C4-2B (cell line): ENCODE data around the gene THEM4.

ENCODE experiments used
- ZFX ChIP-seq: fragments of 450-650 bp; IDR thresholded peaks from 2 replicates; pipeline ENCODE4 v1.6.1; 2017
- TF ChIP-seq, protein P1 (sequence below): fragments of 450-650 bp; conservative IDR thresholded peaks from 2 replicates; pipeline ENCODE4 v1.5.1; 2017; ENCODE audit warnings: mild to moderate bottlenecking

DNA sequence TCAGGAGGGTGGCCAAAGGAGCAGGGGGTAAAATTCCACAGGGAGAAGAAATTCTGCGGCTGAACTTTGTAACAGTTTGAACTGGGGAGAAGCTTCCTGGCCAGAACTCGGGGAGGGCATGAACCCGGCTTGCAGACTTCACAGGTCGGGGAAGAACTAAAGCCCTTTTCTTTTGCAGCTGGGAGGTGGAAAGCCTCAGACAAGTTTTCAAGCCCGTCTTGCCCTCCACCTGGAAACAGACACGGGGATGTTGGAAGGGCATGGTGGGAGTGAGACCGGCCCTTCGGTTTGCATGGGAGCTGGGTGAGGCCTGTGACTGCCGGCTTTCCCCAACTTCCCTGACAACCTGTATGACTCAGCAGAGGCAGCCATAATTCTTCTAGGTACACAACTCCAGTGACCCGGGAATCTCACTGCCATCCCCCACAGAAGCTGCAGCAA, 11.3 kb downstream of the THEM4 start:
- TF ChIP-seq, protein P1, sequence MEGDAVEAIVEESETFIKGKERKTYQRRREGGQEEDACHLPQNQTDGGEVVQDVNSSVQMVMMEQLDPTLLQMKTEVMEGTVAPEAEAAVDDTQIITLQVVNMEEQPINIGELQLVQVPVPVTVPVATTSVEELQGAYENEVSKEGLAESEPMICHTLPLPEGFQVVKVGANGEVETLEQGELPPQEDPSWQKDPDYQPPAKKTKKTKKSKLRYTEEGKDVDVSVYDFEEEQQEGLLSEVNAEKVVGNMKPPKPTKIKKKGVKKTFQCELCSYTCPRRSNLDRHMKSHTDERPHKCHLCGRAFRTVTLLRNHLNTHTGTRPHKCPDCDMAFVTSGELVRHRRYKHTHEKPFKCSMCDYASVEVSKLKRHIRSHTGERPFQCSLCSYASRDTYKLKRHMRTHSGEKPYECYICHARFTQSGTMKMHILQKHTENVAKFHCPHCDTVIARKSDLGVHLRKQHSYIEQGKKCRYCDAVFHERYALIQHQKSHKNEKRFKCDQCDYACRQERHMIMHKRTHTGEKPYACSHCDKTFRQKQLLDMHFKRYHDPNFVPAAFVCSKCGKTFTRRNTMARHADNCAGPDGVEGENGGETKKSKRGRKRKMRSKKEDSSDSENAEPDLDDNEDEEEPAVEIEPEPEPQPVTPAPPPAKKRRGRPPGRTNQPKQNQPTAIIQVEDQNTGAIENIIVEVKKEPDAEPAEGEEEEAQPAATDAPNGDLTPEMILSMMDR, result no peak
- TF ChIP-seq ZFX, result no peak
